NK-92 (cell line): ENCODE data around the gene ZBTB42.

Experiments used
- DNase-seq: peaks from one replicate; lab custom pipeline; 2025; ENCODE audit not compliant: unreplicated experiment; lab: John Stamatoyannopoulos, UW

ZBTB42 gene

GRCh38 chr14:104794631-104794992, 6.3 kb upstream of the ZBTB42 start:
- no peak for DNase-seq

GRCh38 chr14:104794993-104795780, 5.7 kb upstream of the ZBTB42 start, which contains the start of gene AKT1:
AKT1 (minus strand) TSS chr14:104795748; CDS start chr14:104792643, 3,105 bp downstream.
- no peak for DNase-seq

GRCh38 chr14:104795781-104796686, 4.9 kb upstream of the ZBTB42 start:
- DNase-seq = no peak

- no peak for DNase-seq
These were observed 4.2 kb upstream of the ZBTB42 start for GRCh38 chr14:104796687-104797081.

- no peak for DNase-seq
These were observed 3.5 kb upstream of the ZBTB42 start for GRCh38 chr14:104797115-104798044.

GRCh38 chr14:104798300-104799243, 2.3 kb upstream of the ZBTB42 start:
- DNase-seq = no peak

GRCh38 chr14:104799244-104800014, 1.5 kb upstream of the ZBTB42 start:
- DNase-seq = no peak

- DNase-seq = no peak
These were observed 708 bp upstream of the ZBTB42 start for GRCh38 chr14:104800015-104800770.

- DNase-seq = no peak
These were observed 856 bp downstream of the ZBTB42 start for GRCh38 chr14:104801520-104802393.

GRCh38 chr14:104802394-104803184, 1.7 kb downstream of the ZBTB42 start:
- DNase-seq = no peak

GRCh38 chr14:104803280-104803911, 2.5 kb downstream of the ZBTB42 start:
- no peak for DNase-seq

- no peak for DNase-seq
These were observed 3.1 kb downstream of the ZBTB42 start for GRCh38 chr14:104803912-104804410.

GRCh38 chr14:104804481-104805325, 3.8 kb downstream of the ZBTB42 start:
- no peak for DNase-seq

GRCh38 chr14:104805326-104805678, 4.4 kb downstream of the ZBTB42 start:
- no peak for DNase-seq
